Stimulated activated CD4-positive, alpha-beta T cell treated with anti-CD3 and anti-CD28 coated beads, Interleukin-1b, Interleukin-23, amount 100 ng/mL, for 4 hours (primary cell): Measurements from ENCODE around the gene RAP1GDS1.
"Not testable (repeated sequence)": the region's sequence is repeated elsewhere in the genome, so short reads cannot be mapped to it uniquely, and the experiment has no call there.

Source experiments
- DNase-seq, 2 donors: peaks; one replicate each; pipeline ENCODE4 v3.0.0-alpha.2; 2020; ENCODE audit warnings: low read depth in 2 of 2

Gene RAP1GDS1

DNA sequence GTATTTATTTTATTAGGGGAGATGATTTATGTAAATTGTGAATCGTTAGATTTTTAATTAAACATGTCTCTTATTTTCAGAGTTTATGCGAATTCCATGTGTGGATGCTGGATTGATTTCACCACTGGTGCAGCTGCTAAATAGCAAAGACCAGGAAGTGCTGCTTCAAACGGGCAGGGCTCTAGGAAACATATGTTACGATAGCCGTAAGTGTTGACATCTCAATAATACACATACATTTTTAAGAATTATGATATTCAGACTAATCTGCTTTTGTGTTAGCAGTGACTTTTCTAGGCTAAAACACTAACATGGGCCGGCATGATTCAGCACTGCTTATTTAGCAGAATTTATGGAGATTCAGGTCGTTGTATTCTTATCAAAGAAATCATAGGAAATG, 91.2 kb downstream of the RAP1GDS1 start:
- DNase-seq = no peak

DNA sequence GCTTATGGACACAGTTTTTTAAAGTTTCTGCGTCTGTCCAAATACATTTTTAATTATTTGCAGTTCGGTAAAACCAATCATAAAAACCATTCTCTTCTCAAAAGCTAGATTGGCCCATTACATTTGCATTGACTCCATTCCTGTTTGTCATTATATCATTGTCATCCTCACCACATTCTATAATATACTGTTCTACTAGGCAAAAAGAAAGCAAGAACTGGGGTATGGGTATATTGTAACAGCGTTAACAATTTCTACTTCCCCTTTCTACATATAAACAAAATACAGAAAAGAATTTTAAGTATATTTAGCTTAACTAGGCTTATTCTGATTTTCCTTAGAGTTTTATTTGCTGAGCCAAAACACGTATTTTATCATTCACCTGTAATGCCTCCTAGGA, 91.8 kb downstream of the RAP1GDS1 start:
- no peak for DNase-seq

DNA sequence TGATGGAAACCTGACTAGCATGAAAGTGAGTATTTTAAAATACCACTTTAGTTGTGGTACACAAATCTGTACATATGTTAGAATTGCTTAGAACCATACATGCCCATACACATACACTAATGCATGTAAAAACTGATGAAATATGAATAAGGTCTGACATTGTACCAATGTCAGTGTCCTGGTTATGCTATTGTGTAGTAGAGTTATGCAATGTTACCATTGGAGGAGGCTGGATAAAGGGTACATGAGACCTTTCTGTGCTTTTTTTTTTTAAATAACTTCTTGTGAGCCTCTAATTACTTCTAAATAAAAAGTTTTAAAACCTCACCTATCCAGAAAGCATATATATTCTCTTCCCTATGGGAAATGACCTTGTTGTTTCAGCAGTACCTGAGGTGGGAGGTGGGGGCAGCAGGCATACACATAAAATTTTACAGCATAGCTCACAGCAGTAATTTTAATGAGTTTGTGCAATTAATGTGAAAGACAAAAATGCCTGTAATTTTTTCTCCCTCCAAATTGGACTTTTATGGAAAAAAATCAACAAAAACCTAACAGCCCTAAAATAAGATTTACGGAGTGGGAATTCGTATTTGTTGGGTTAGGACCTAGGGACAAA, 97.6 kb downstream of the RAP1GDS1 start:
- DNase-seq = no peak

- DNase-seq = no peak
Measured at GRCh38 chr4:98359646-98360045, 98.5 kb downstream of the RAP1GDS1 start.

GRCh38 chr4:98363431-98363830, 102.2 kb downstream of the RAP1GDS1 start:
- DNase-seq = no peak

- DNase-seq = not testable (repeated sequence)
Measured at GRCh38 chr4:98366275-98366674, 105.1 kb downstream of the RAP1GDS1 start.

DNA sequence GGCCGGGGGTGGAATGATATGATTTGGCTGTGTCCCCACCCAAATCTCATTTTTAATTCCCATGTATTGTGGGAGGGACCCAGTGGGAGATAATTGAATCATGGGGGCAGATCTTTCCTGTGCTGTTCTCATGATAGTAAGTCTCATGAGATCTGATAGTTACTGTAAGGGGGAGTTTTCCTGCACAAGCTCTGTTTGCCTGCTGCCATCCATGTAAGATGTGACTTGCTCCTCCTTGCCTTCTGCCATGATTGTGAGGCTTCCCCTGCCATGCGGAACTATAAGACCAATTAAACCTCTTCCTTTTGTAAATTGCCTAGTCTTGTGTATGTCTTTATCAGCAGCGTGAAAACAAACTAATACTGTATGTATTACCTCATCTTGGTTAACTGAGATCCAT, 106.8 kb downstream of the RAP1GDS1 start:
- not testable (repeated sequence) for DNase-seq

DNA sequence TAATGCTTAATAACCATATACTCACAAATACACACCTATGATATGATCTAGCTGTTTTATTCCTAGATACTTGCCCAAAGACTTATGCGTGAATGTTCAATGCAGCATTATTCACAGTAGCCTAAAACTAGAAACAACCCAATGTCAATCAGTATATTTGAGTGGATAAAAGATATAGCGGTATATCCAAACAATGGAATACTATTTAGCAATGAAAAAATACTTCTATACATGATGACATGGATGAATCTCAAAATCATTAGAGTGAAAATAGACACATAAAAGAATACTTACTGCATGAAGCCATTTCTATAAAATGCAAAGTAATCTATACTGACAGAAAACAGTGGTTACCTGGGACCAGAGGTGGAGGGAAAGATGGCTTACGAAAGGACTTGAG, 108.1 kb downstream of the RAP1GDS1 start:
- DNase-seq = no peak

DNA sequence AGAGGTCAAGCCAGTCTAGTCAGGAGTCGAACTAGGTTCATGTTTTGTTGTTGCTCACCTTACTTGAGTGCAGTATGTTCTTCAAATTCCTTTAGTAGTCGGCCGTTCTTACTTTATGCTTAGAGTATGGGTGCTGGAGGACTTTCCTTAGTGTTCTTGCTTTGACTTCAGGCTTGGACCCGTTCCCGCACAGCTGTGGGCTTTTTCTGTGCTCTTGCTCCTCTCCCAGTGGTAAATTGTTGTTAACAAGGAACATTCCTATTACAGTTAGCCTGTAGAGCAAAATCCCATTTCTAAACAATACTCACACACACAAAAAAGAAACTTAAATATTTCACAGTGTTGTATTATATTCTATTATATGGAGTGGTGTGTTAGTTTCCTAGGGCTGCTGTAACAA, 113.5 kb downstream of the RAP1GDS1 start:
- no peak for DNase-seq

GRCh38 chr4:98377559-98377958, 116.4 kb downstream of the RAP1GDS1 start:
- DNase-seq = no peak

DNA sequence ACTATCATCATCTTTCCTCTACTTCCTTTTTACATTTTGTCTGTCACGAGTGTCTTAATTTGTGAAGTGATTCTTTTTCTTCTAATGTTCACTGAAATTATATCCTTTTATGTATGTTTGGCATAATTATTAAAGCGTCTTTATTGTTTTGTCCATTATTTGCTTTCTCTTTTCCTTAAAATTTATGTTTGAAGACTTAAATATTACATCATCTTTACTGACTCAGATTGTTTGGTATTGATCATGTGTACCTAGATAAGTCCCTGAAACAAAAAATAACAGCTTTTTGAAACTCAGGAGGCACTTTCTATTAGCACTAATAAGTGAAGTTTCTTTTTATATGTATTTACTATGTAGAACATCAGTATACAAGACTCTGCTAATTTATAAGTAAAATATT, 120.1 kb downstream of the RAP1GDS1 start:
- DNase-seq = no peak

DNA sequence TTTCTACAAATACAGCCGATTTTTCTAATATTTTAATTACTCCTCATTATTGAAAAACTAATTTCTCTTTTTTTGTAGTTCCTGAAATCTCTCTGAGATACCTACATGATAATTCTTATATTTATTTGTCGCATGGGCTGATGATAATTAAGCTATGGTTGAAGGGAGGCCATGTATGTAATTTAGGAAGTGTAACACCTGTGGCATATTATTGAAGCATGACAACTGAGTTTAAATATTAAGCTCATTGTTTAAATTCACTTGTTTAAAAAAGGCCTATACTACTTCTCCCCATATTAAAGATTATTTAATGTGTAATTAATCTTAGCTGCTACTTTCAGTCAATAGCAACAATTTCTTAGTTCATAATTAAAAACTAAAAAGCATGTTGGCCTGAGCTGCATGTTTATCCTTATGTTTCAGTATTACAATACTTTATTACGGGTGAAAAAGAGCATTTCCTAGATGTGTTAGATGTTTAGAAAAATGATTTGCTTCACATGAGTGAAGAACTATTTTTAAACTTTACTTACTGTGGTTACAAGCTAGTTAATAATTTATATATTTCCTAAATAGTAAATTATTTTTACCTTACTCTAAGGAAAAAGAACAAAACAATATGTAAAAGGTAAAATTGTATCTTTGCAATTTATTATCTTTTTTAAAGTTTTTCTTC, 122.4 kb downstream of the RAP1GDS1 start:
- DNase-seq = no peak

DNA sequence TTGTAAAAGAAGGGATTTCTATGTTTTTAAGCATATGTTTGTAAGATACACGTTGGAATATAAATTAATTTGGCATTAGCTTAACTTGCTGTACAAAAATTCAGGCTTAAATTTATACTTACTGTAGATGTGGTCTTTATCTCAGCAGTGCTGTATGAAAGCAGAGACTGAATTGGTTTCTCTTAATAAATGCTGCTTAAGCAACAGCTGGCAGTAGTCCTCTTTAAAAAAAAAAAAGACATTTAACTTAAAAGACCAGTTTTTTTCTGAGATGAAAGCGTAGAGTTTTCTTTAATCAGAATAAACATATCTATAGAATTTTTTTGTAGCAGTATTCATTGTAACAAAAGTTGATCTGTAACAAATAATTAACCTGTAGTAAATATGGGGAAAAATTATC, 124.6 kb downstream of the RAP1GDS1 start:
- DNase-seq = no peak

DNA sequence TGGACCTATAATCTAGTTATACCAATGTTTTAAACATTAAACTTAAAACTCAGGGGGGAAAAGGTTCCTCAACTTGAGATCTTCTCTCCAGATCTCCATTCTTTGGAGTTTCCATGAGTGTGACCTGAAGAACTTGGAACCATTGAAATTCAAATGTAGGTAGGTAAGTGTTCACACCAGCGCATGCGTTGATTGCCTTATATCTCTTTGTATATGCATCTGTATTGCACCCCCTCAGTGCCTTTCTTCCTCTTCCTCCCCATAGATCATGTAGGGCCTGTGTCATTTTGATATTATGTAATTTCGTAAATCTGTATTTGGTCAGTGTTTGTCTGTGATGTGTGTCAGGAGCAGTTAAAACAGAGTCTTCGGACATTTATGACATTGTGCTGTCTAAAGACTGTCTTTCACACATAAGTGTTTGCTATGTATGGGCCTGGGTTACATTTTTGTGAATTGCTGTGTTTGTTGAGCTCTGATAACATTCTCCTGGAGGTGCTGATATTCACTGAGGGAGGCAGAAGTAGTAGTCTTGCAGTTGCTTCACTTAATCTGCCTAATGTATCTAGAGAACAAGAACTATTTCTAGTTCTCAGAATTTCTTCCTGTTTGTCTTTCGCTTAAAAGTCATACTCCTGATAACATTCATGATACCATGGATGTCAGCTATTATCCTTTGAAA, 126.3 kb downstream of the RAP1GDS1 start:
- no peak for DNase-seq

- DNase-seq = no peak
Measured at GRCh38 chr4:98394134-98394533, 132.9 kb downstream of the RAP1GDS1 start.

- DNase-seq = no peak
Measured at GRCh38 chr4:98399915-98400314, 138.7 kb downstream of the RAP1GDS1 start.

DNA sequence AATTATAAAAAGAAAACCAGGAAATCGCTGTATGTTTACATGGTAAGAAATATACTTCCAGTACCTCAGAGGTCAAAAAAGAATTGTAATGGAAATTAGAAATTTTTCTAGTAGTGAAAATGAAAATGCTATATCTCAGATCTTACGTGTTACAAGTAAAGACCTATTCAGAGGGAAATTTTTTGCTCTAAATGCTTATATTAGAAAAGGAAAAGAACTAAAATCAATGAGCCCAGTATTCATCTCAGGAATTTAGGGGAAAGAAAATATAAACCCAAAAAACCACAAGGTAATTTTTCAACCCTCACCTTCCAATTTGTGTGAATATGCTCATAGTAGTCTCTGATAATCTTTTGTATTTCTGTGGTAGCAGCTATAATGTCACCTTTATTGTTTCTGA, 145.6 kb downstream of the RAP1GDS1 start:
- no peak for DNase-seq

GRCh38 chr4:98411731-98412130, 150.5 kb downstream of the RAP1GDS1 start:
- DNase-seq = no peak

DNA sequence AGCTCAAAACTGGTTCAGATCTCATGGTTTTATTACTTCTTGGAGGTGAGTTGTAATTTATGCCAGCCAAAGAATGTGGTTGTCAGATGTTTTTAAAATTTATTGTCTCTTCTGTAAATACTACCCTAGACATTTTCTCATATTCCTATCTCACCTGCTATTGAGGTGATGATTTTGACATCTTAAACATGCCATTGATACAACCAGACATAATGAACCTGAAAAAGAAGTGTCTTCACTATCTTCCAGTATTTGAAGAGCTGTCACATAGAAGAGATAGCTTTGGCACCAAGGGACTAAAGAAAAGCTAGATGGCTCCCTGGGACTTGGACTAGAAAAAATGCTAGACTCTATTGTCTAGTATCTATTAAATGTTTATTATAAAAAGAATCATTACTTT, 155.7 kb downstream of the RAP1GDS1 start:
- no peak for DNase-seq

DNA sequence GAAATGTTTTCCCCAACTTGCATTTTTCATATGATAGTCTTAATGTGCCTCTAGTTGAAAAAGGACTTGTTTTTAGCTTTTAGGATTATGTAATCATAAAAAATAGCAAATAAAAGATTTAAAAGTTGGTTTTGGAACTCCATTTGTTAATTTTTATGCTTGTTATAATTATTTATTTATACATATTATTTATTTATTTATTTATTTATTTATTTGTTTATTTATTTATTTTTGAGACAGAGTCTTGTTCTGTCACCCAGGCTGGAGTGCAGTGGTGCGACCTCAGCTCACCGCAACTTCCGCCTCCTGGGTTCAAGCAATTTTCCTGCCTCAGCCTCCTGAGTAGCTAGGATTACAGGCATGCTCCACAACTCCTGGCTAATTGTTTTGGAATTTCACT, 159.0 kb downstream of the RAP1GDS1 start:
- DNase-seq = not testable (repeated sequence)

- no peak for DNase-seq
Measured at GRCh38 chr4:98421111-98421510, 159.9 kb downstream of the RAP1GDS1 start.

DNA sequence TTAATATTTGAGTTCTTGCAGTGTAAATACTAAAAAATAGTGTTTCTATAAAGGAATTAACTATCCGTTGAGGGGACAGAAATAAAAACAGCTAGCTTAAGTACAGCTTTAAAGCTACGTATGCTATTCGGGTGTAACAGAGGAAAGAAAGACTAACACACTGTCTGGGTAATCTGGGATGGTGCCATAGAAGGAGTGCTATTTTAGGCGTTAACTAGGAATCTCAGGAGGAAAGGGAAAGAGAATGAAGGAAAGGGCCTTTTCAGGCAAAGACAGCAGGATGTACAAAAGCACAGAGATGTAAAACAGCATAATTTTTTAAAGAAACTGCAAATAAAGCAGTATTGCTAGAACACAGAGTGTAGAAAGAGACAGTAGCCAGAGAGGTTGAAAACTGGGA, 161.8 kb downstream of the RAP1GDS1 start:
- no peak for DNase-seq

- no peak for DNase-seq
Measured at GRCh38 chr4:98430708-98431403, 169.7 kb downstream of the RAP1GDS1 start.
